ENCODE results near the gene MBD6.

- TF ChIP-seq CTCF (conservative IDR thresholded peaks at IDR 0.05) (no peak), EZH2 (IDR thresholded peaks at IDR 0.05; ENCODE audit: low read depth) (no peak)
Observed at GRCh38 chr12:57474862-57475261, 47.8 kb upstream of the MBD6 start.
